K562 (cell line): ENCODE results near the gene CSMD2. TPM values are rescaled to one million over a fixed set of nuclear protein-coding genes. Genes with fewer than 3 reads are reported as not detected.

Source experiments
- ATAC-seq: fragments of 200-7000 bp; cut with Tn5 transposase; 3 replicates; pipeline ENCODE4 v1.9.1; 2020; ENCODE audit warnings: moderate library complexity
- BruUV-seq: library from RNA; stranded (reverse); fragments of 400-500 nt; replicated peaks from 2 replicates; lab custom pipeline; 2021; lab: Mats Ljungman, UMichigan
- CTCF ChIA-PET: fragments of 300-600 bp; formaldehyde crosslinking; extraction: SDS; loops from one replicate; lab custom pipeline; 2021; ENCODE audit warnings: low intra/inter-chr PET ratio; lab: Yijun Ruan, JAX
- POLR2A ChIA-PET: fragments of 300-600, 350-650 bp; sonication (Branson Sonifier 250); formaldehyde crosslinking; extraction: SDS; loops from one replicate; lab custom pipeline; 2021; ENCODE audit warnings: antibody characterized with exemption, inconsistent platforms; lab: Yijun Ruan, JAX
- DNase-seq, 4 experiments: peaks; one replicate each; pipeline versions ENCODE4 v3.0.0 to v3.0.0-alpha.2; 2011 to 2018; ENCODE audit warnings: low spot score in 3 of 4, mixed read lengths in 3 of 4; ENCODE audit errors: extremely low read depth in 1 of 4
- FAIRE-seq: peaks from 2 replicates; lab custom pipeline; 2011; peaks lifted over from hg19 to GRCh38; lab: Jason Lieb, UNC
- H2AFZ ChIP-seq: 2 replicates; pipeline ENCODE4 v1.6.0; 2011; ENCODE audit warnings: low read depth, low read length, control low read depth, inconsistent platforms
- H3K27ac ChIP-seq: fragments of 200-600 bp; 3 replicates; pipeline ENCODE4 v1.8.0; 2011; ENCODE audit warnings: low read depth, mild to moderate bottlenecking, control low read depth, inconsistent platforms, low read length, moderate library complexity, mixed read lengths; ENCODE audit errors: extremely low read depth
- H3K27me3 ChIP-seq, 2 experiments: fragments of 300-600 bp in 1 of 2; 2 replicates in 1 of 2; 3 replicates in 1 of 2; pipeline versions ENCODE4 v1.6.0 to v1.8.0; 2011; ENCODE audit warnings: inconsistent platforms in 2 of 2, low read length in 2 of 2, mild to moderate bottlenecking in 1 of 2, mixed read lengths in 1 of 2, moderate library complexity in 1 of 2; ENCODE audit not compliant: control insufficient read depth in 2 of 2, insufficient read depth in 2 of 2
- H3K36me3 ChIP-seq: fragments of 300-600 bp; 3 replicates; pipeline ENCODE4 v1.8.0; 2011; ENCODE audit warnings: mild to moderate bottlenecking, low read length, inconsistent platforms; ENCODE audit not compliant: control insufficient read depth, insufficient read depth
- H3K4me1 ChIP-seq, 2 experiments: fragments of 200-600 bp in 1 of 2; replicated peaks in 1 of 2; 2 replicates in 1 of 2; 3 replicates in 1 of 2; pipeline versions ENCODE4 v1.5.1 to v1.8.0; 2011; ENCODE audit warnings: inconsistent platforms in 2 of 2, low read length in 2 of 2, mild to moderate bottlenecking in 1 of 2, mixed read lengths in 1 of 2, moderate library complexity in 1 of 2; ENCODE audit not compliant: control insufficient read depth in 2 of 2, insufficient read depth in 2 of 2
- H3K4me2 ChIP-seq: 2 replicates; pipeline ENCODE4 v1.6.1; 2011; ENCODE audit warnings: low read length, control low read depth, inconsistent platforms, mixed read lengths; ENCODE audit not compliant: insufficient read depth
- H3K4me3 ChIP-seq: fragments of 200-600 bp; sonication (generic), shearing (Covaris generic); 2 replicates; pipeline ENCODE4 v1.5.1; 2016; ENCODE audit warnings: control low read depth, inconsistent platforms
- H3K79me2 ChIP-seq: fragments of 200-600 bp; 3 replicates; pipeline ENCODE4 v1.8.0; 2011; ENCODE audit warnings: low read length, inconsistent platforms; ENCODE audit not compliant: control insufficient read depth, insufficient read depth
- H3K9ac ChIP-seq, 2 experiments: 2 replicates each; pipeline versions ENCODE4 v1.6.0 to v1.6.1; 2011; ENCODE audit warnings: low read depth in 2 of 2, low read length in 2 of 2, control low read depth in 1 of 2, inconsistent platforms in 1 of 2, mild to moderate bottlenecking in 1 of 2, mixed read lengths in 1 of 2; ENCODE audit not compliant: insufficient read depth in 1 of 2
- H3K9me1 ChIP-seq: one replicate; pipeline ENCODE4 v1.6.0; 2011; ENCODE audit warnings: inconsistent platforms, mild to moderate bottlenecking, low read length, moderate library complexity; ENCODE audit not compliant: control insufficient read depth, insufficient read depth
- H3K9me3 ChIP-seq: replicated peaks from 2 replicates; pipeline ENCODE4 v1.5.1; 2011; ENCODE audit warnings: low read depth, low read length, inconsistent platforms; ENCODE audit not compliant: control insufficient read depth, insufficient read depth
- H4K20me1 ChIP-seq: replicated peaks from 2 replicates; pipeline ENCODE4 v1.6.1; 2011; ENCODE audit warnings: low read length, inconsistent platforms, mixed read lengths; ENCODE audit not compliant: control insufficient read depth, insufficient read depth
- BCL6 ChIP-seq: fragments of 250-450 bp; sonication (Bioruptor Pico); IDR thresholded peaks from 2 replicates; pipeline ENCODE4 v1.4.0; 2020
- CEBPZ ChIP-seq: fragments of 150-350 bp; IDR thresholded peaks from 2 replicates; pipeline ENCODE4 v1.6.1; 2014; ENCODE audit warnings: low read depth, mild to moderate bottlenecking, low read length, borderline replicate concordance
- CREB3 ChIP-seq: fragments of 450-650 bp; conservative IDR thresholded peaks from 2 replicates; pipeline ENCODE4 v1.6.1; 2016; ENCODE audit warnings: missing genetic modification characterization, low read depth, mild to moderate bottlenecking, missing compliant biosample characterization, moderate library complexity
- GABPB1 ChIP-seq: sonication (generic); formaldehyde crosslinking; IDR thresholded peaks from 2 replicates; pipeline ENCODE4 v1.8.0; 2022; ENCODE audit warnings: mild to moderate bottlenecking, missing genetic modification reagents
- ZC3H4 ChIP-seq: sonication (generic); formaldehyde crosslinking; IDR thresholded peaks from 2 replicates; pipeline ENCODE4 v1.9.0; 2021; ENCODE audit warnings: missing genetic modification reagents, borderline replicate concordance
- ZNF280A ChIP-seq: fragments of 450-650 bp; IDR thresholded peaks from 2 replicates; pipeline ENCODE4 v1.6.1; 2018; ENCODE audit warnings: mild to moderate bottlenecking, low read depth; ENCODE audit not compliant: partially characterized antibody
- WGBS: fragments of 100-300 bp; shearing (Covaris generic); methylation state at CpG from one replicate; pipeline ENCODE4 v1.1.6; 2016; ENCODE audit warnings: low coverage, mixed read lengths; ENCODE audit not compliant: insufficient coverage; ENCODE audit errors: missing lambda C conversion rate; 5-methylcytosine and 5-hydroxymethylcytosine counted together
- in situ Hi-C: fragments of 300-500 bp; cut with MboI; formaldehyde crosslinking; loops from 4 replicates; pipeline ENCODE4 v1.15.0; 2018; ENCODE audit warnings: inconsistent platforms, mixed read lengths
- intact Hi-C: fragments of 100-400 bp; cut with micrococcal nuclease; formaldehyde crosslinking; loops from 2 replicates; pipeline ENCODE4 v1.14.2; 2022
- polyA plus RNA-seq, 8 experiments: library from polyadenylated mRNA; depleted of rRNA in 4 of 8; stranded (reverse) in 5 of 8; unstranded in 3 of 8; fragments of >200 nt; fragmentation: Nextera tagmentation in 2 of 8; fragmentation: Illumina TruSeq in 1 of 8; extraction: Ambion mirVana in 2 of 8; extraction: Trizol in 1 of 8; gene quantifications; 2 replicates each; pipeline versions ENCODE4 v1.2.1 to v1.2.3, GENCODE V29; 2011 to 2014; ENCODE audit warnings: inconsistent platforms in 1 of 8, missing spikeins in 1 of 8
- total RNA-seq, 7 experiments: library from RNA; depleted of rRNA in 6 of 7; stranded (reverse); fragments of >200 nt in 6 of 7; fragmentation: Illumina TruSeq in 2 of 7; extraction: Trizol in 2 of 7; gene quantifications; 2 replicates each; pipeline versions ENCODE4 v1.2.1 to v1.2.3, GENCODE V29; 2011 to 2021; ENCODE audit warnings: low replicate concordance in 1 of 7

CSMD2 gene
- total and polyA plus RNA-seq, 9 of the 15 experiments (the other 6 are each of a cell fraction or from before 2014, with no cell fraction given) = not detected

GRCh38 chr1:34009340-34009985, 155.6 kb downstream of the CSMD2 start:
- no peaks in the 10 kb centered on the region for H3K9me3 ChIP-seq
- WGBS = 0% methylated on average over 5 of the region's 5 CpGs
- ATAC-seq (no peak), DNase-seq (no peak), FAIRE-seq (no peak)
- H3K9ac ChIP-seq = no peak overlapping the region
- intact Hi-C loops = no loop called here
- no peak overlapping the region for H2AFZ ChIP-seq
- 0 out of 5 replicates have a peak, but pooled peaks cover 0 to 3% of the 10 kb centered on the region in 2 experiments for H3K27me3 ChIP-seq
- no peaks in the 10 kb centered on the region for H3K36me3 ChIP-seq
- H3K4me2 ChIP-seq = no peak overlapping the region
- H3K79me2 ChIP-seq = no peaks in the 10 kb centered on the region
- H3K9me1 ChIP-seq = no peaks in the 10 kb centered on the region
- H4K20me1 ChIP-seq = no peaks in the 10 kb centered on the region
- no peaks in the 10 kb centered on the region for H3K4me1 ChIP-seq
- ChIA-PET CTCF (no interaction called here), POLR2A (no interaction called here)
- no TSS peak for BruUV-seq
- TF ChIP-seq CREB3 (no peak), GABPB1 (CRISPR knock-in tag) (no peak), CEBPZ (no peak), ZC3H4 (CRISPR knock-in tag) (no peak), ZNF280A (no peak), BCL6 (no peak)
- in situ Hi-C loops = no loop called here
- H3K4me3 ChIP-seq = no peak overlapping the region
- H3K27ac ChIP-seq = no peak overlapping the region
